Measurements from ENCODE around the gene ADAM22. TPM values are rescaled to one million over a fixed set of nuclear protein-coding genes. Genes with fewer than 3 reads are reported as not detected.

The ADAM22 gene
- total RNA-seq, 1 experiment from 2014 or later = 7.1 TPM

DNA sequence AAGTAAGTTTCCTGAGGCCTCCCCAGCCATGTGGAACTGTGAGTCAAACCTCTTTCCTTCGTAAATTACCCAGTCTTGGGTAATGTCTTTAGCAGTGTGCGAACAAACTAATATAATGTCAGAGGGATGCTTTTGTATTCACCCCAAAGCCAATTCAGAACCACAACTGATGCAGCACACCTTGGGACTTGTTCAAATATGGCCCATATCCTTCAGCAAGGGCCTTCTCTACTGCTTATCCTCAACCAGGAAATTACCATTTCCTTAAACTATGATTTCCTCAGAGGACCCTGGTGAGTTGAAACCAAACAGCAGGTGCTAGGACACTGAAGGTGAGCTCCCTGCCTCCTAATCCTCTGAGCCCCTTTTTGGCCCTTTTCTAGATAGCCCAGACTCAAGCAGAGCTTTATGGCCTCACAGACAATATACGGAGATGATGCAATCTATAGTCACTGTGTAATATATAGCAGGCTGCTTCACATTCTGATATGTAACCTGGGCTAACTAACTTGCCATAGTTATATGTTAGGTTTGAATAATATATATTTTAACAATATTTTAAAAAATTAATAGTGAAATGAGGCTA is 270.6 kb downstream of the ADAM22 start:
- no peaks in the 10 kb centered on the region for H3K27me3 ChIP-seq (replicated peaks; ENCODE audit: insufficient read depth, low read depth, low read length, poor library complexity)
- peaks cover 28% of the 10 kb centered on the region for H3K36me3 ChIP-seq (ENCODE audit: insufficient read depth, low read length, poor library complexity, severe bottlenecking)
- ChIA-PET CTCF (no interaction called here), POLR2A (ENCODE audit: low non-redundant PET) (no interaction called here)
- no peak overlapping the region for H3K27ac ChIP-seq (ENCODE audit: low read depth, low read length, poor library complexity, severe bottlenecking)
- TF ChIP-seq, protein P1, sequence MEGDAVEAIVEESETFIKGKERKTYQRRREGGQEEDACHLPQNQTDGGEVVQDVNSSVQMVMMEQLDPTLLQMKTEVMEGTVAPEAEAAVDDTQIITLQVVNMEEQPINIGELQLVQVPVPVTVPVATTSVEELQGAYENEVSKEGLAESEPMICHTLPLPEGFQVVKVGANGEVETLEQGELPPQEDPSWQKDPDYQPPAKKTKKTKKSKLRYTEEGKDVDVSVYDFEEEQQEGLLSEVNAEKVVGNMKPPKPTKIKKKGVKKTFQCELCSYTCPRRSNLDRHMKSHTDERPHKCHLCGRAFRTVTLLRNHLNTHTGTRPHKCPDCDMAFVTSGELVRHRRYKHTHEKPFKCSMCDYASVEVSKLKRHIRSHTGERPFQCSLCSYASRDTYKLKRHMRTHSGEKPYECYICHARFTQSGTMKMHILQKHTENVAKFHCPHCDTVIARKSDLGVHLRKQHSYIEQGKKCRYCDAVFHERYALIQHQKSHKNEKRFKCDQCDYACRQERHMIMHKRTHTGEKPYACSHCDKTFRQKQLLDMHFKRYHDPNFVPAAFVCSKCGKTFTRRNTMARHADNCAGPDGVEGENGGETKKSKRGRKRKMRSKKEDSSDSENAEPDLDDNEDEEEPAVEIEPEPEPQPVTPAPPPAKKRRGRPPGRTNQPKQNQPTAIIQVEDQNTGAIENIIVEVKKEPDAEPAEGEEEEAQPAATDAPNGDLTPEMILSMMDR (conservative IDR thresholded peaks at IDR 0.05; ENCODE audit: low read depth, low read length) = no peak
- TF ChIP-seq EZH2 (IDR thresholded peaks at IDR 0.05; ENCODE audit: borderline replicate concordance, low read depth, low read length, poor library complexity, severe bottlenecking) = no peak
- no peaks in the 10 kb centered on the region for H3K4me1 ChIP-seq (ENCODE audit: insufficient read depth, low read length, poor library complexity, severe bottlenecking)
- DNase-seq (ENCODE audit: low spot score) = no peak
- H3K9me3 ChIP-seq (ENCODE audit: low read depth, low read length, poor library complexity, severe bottlenecking) = no peaks in the 10 kb centered on the region
- H3K4me3 ChIP-seq (ENCODE audit: low read depth, low read length, poor library complexity, severe bottlenecking) = no peak overlapping the region
- intact Hi-C loops (cut with micrococcal nuclease; ENCODE audit: unreplicated experiment) = no loop called here
- no TSS peak for BruUV-seq (replicated peaks)

DNA sequence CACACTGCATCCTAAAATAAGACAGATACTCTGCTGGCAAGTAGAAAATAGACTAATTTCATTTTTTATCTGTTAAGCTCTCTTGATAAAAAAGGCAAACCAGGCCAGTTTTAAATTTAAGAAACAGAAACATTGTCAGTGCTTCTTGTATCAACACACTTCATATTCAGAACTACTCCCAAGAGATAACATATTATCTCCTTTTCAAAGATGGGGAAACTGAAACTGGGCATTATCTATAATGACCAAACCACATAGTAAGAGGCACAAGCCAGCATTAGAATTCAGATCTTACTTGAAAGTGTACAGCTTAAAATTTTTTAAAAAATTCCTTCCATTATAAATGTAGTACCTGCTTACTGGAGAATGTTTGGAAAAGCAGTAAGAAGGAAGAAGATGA is 271.1 kb downstream of the ADAM22 start:
- no peak for TF ChIP-seq EZH2 (IDR thresholded peaks at IDR 0.05; ENCODE audit: borderline replicate concordance, low read depth, low read length, poor library complexity, severe bottlenecking)
- TF ChIP-seq, protein P1 (conservative IDR thresholded peaks at IDR 0.05; ENCODE audit: low read depth, low read length) = no peak
- ChIA-PET CTCF (no interaction called here), POLR2A (ENCODE audit: low non-redundant PET) (no interaction called here)
- H3K27ac ChIP-seq (ENCODE audit: low read depth, low read length, poor library complexity, severe bottlenecking) = no peak overlapping the region
- DNase-seq (ENCODE audit: low spot score) = no peak
- H3K4me1 ChIP-seq (ENCODE audit: insufficient read depth, low read length, poor library complexity, severe bottlenecking) = no peaks in the 10 kb centered on the region
- H3K9me3 ChIP-seq (ENCODE audit: low read depth, low read length, poor library complexity, severe bottlenecking) = no peaks in the 10 kb centered on the region
- BruUV-seq (replicated peaks) = no TSS peak
- H3K4me3 ChIP-seq (ENCODE audit: low read depth, low read length, poor library complexity, severe bottlenecking) = no peak overlapping the region
- H3K36me3 ChIP-seq (ENCODE audit: insufficient read depth, low read length, poor library complexity, severe bottlenecking) = peaks cover 28% of the 10 kb centered on the region
- no peaks in the 10 kb centered on the region for H3K27me3 ChIP-seq (replicated peaks; ENCODE audit: insufficient read depth, low read depth, low read length, poor library complexity)
- intact Hi-C loops (cut with micrococcal nuclease; ENCODE audit: unreplicated experiment) = no loop called here

DNA sequence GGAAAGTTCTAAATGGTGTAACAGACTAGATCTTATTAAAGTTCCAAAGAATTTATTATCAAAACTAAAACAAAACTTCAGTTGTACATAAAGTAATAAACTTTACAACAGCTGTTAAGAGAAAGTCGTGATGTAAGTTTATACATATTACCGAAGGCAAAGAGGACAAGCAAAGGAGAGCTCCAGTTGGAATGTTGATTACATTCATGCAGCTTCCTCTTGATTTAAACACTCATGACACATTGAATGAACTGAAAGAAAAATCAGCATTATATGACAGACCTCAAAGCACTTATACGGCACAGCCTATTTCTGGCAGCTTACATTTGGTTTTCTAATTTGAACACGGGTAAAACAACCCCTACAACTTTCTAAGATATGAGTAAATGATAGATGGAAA is 272.2 kb downstream of the ADAM22 start:
- Histone ChIP-seq H3K36me3 (ENCODE audit: insufficient read depth, low read length, poor library complexity, severe bottlenecking) (peaks cover 28% of the 10 kb centered on the region), H3K27me3 (replicated peaks; ENCODE audit: insufficient read depth, low read depth, low read length, poor library complexity) (no peaks in the 10 kb centered on the region), H3K4me1 (ENCODE audit: insufficient read depth, low read length, poor library complexity, severe bottlenecking) (no peaks in the 10 kb centered on the region), H3K4me3 (ENCODE audit: low read depth, low read length, poor library complexity, severe bottlenecking) (no peak overlapping the region), H3K9me3 (ENCODE audit: low read depth, low read length, poor library complexity, severe bottlenecking) (no peaks in the 10 kb centered on the region), H3K27ac (ENCODE audit: low read depth, low read length, poor library complexity, severe bottlenecking) (no peak overlapping the region)
- intact Hi-C loops (cut with micrococcal nuclease; ENCODE audit: unreplicated experiment) = no loop called here
- no peak for DNase-seq (ENCODE audit: low spot score)
- no TSS peak for BruUV-seq (replicated peaks)
- CTCF ChIA-PET = no interaction called here
- TF ChIP-seq EZH2 (IDR thresholded peaks at IDR 0.05; ENCODE audit: borderline replicate concordance, low read depth, low read length, poor library complexity, severe bottlenecking) = no peak
- TF ChIP-seq, protein P1 (conservative IDR thresholded peaks at IDR 0.05; ENCODE audit: low read depth, low read length) = no peak
- POLR2A ChIA-PET (ENCODE audit: low non-redundant PET) = no interaction called here

All from A673 (cell line).